Choroid plexus epithelial cell (primary cell): Measurements from ENCODE around the gene DNAJB5.
A peak's percentile ranks its signal among the peaks of the same experiment; 100 is the strongest.

Source experiments
- DNase-seq: peaks from one replicate; pipeline ENCODE4 v3.0.0-alpha.2; 2010; ENCODE audit warnings: low read depth
- H3K4me3 ChIP-seq: 2 replicates; pipeline ENCODE4 v1.5.1; 2011; ENCODE audit warnings: low read depth, mild to moderate bottlenecking, control low read depth, low read length, moderate library complexity
- CTCF ChIP-seq: conservative IDR thresholded peaks from 2 replicates; pipeline ENCODE4 v1.5.1; 2011; ENCODE audit warnings: low read depth, mild to moderate bottlenecking, control low read depth, inconsistent platforms, low read length, moderate library complexity

The DNAJB5 gene

GRCh38 chr9:34990908-34991606 is 1.5 kb downstream of the DNAJB5 start:
- no peak for DNase-seq
- H3K4me3 ChIP-seq: no peak overlapping the region
- no peak for TF ChIP-seq CTCF

- DNase-seq: peak; percentile 45
- H3K4me3 ChIP-seq: no peak overlapping the region
- peak; percentile 14 for TF ChIP-seq CTCF
These were observed 2.2 kb downstream of the DNAJB5 start for GRCh38 chr9:34991607-34992375.

- peak; percentile 86 for DNase-seq
- no peak overlapping the region for H3K4me3 ChIP-seq
- no peak for TF ChIP-seq CTCF
These were observed 2.9 kb downstream of the DNAJB5 start for GRCh38 chr9:34992376-34992951.

GRCh38 chr9:34993502-34994259 is 4.1 kb downstream of the DNAJB5 start:
- no peak for TF ChIP-seq CTCF
- no peak overlapping the region for H3K4me3 ChIP-seq
- peak; percentile 79 for DNase-seq

- TF ChIP-seq CTCF: peak; percentile 68
- no peak overlapping the region for H3K4me3 ChIP-seq
- peak; percentile 60 for DNase-seq
These were observed 4.8 kb downstream of the DNAJB5 start for GRCh38 chr9:34994260-34994899.

GRCh38 chr9:34994900-34995669 is 5.5 kb downstream of the DNAJB5 start:
- peak; percentile 65 for DNase-seq
- no peak for TF ChIP-seq CTCF
- H3K4me3 ChIP-seq: no peak overlapping the region
